T-cell (primary cell): ENCODE measurements around the gene NFIA. TPM values are rescaled to one million over a fixed set of nuclear protein-coding genes. Genes with fewer than 3 reads are reported as not detected.

ENCODE experiments used
- ATAC-seq, 4 experiments: fragments of 200-7000 bp in 3 of 4; fragments of 150-1000 bp in 1 of 4; cut with Tn5 transposase; replicated peaks in 1 of 4; 1 replicate in 3 of 4; 2 replicates in 1 of 4; pipeline ENCODE4 v1.10.0; 2021; ENCODE audit warnings: moderate library complexity in 3 of 4, mild to moderate bottlenecking in 2 of 4, moderate number of reproducible peaks in 1 of 4
- CTCF ChIA-PET, 2 donors: fragments of 300-600 bp; sonication (Branson Sonifier 250); formaldehyde crosslinking; loops; one replicate each; lab custom pipeline; 2022; ENCODE audit warnings: antibody characterized with exemption in 2 of 2; lab: Charles Lee
- POLR2A ChIA-PET, 2 donors: fragments of 300-600 bp; sonication (Branson Sonifier 250); formaldehyde crosslinking; loops; one replicate each; lab custom pipeline; 2022; ENCODE audit warnings: antibody characterized with exemption in 2 of 2; lab: Charles Lee
- DNase-seq, 35 experiments: peaks; one replicate each; pipeline versions ENCODE4 v3.0.0 to v3.0.0-alpha.2; 2013 to 2023
- H3K27ac ChIP-seq: one replicate; pipeline ENCODE4 v1.5.1; 2013; ENCODE audit warnings: low read length
- H3K27me3 ChIP-seq, 2 experiments: replicated peaks in 1 of 2; 1 replicate in 1 of 2; 2 replicates in 1 of 2; pipeline versions ENCODE4 v1.6.1 to v1.7.0; 2013; ENCODE audit warnings: low read length in 1 of 2, mixed read lengths in 1 of 2; ENCODE audit not compliant: control insufficient read depth in 2 of 2, insufficient read depth in 2 of 2; ENCODE audit errors: extremely low read depth in 1 of 2
- H3K36me3 ChIP-seq, 2 donors: 1 replicate in 1 of 2; 2 replicates in 1 of 2; pipeline versions ENCODE4 v1.6.1 to v1.7.0; 2013; ENCODE audit warnings: low read length in 1 of 2; ENCODE audit not compliant: control insufficient read depth in 2 of 2, insufficient read depth in 1 of 2; ENCODE audit errors: extremely low read depth in 1 of 2
- H3K4me1 ChIP-seq, 2 experiments: 1 replicate in 1 of 2; 2 replicates in 1 of 2; pipeline versions ENCODE4 v1.6.1 to v1.7.0; 2013; ENCODE audit warnings: low read length in 2 of 2, mixed read lengths in 1 of 2; ENCODE audit not compliant: insufficient read depth in 2 of 2, control insufficient read depth in 1 of 2; ENCODE audit errors: extremely low read depth in 1 of 2
- H3K4me3 ChIP-seq, 2 donors: 1 replicate in 1 of 2; 2 replicates in 1 of 2; pipeline versions ENCODE4 v1.5.1 to v1.7.0; 2013; ENCODE audit warnings: mild to moderate bottlenecking in 2 of 2, low read length in 1 of 2, moderate library complexity in 1 of 2; ENCODE audit not compliant: control insufficient read depth in 1 of 2; ENCODE audit errors: extremely low read depth in 1 of 2
- H3K9me3 ChIP-seq: 2 replicates; pipeline ENCODE4 v1.7.0; 2013
- H3K27ac Mint-ChIP-seq, 2 donors: one replicate each; pipeline ENCODE4 v1.8.0; 2020 to 2021; ENCODE audit warnings: mild to moderate bottlenecking in 2 of 2, mixed read lengths in 2 of 2
- H3K27me3 Mint-ChIP-seq, 2 donors: one replicate each; pipeline ENCODE4 v1.8.0; 2021 to 2022; ENCODE audit warnings: mixed read lengths in 2 of 2
- H3K36me3 Mint-ChIP-seq: one replicate; pipeline ENCODE4 v1.8.0; 2021; ENCODE audit warnings: mixed read lengths
- H3K4me1 Mint-ChIP-seq, 3 donors: one replicate each; pipeline ENCODE4 v1.8.0; 2020 to 2022; ENCODE audit warnings: mixed read lengths in 3 of 3, mild to moderate bottlenecking in 1 of 3
- H3K4me3 Mint-ChIP-seq, 3 donors: one replicate each; pipeline ENCODE4 v1.8.0; 2020 to 2022; ENCODE audit warnings: mild to moderate bottlenecking in 3 of 3, mixed read lengths in 3 of 3, moderate library complexity in 3 of 3
- H3K9me3 Mint-ChIP-seq, 3 donors: one replicate each; pipeline ENCODE4 v1.8.0; 2020 to 2022; ENCODE audit warnings: mixed read lengths in 3 of 3
- WGBS: methylation state at CpG from one replicate; pipeline ENCODE4 v1.1.5; 2013; ENCODE audit warnings: missing lambda C conversion rate; ENCODE audit not compliant: insufficient coverage; 5-methylcytosine and 5-hydroxymethylcytosine counted together
- total RNA-seq, 35 experiments: library from RNA in 6 of 35; stranded (reverse) in 6 of 35; fragments of 120-200 nt in 1 of 35; gene quantifications; one replicate each; pipeline versions ENCODE4 v1.2.1 to v1.2.4 and lab custom pipeline; 2013 to 2026

NFIA gene
- total RNA-seq, 5 donors from 2014 or later (not counting 1 experiment from before 2014, with no cell fraction given): 5.1 to 10.1 (median 7.1) TPM

DNA sequence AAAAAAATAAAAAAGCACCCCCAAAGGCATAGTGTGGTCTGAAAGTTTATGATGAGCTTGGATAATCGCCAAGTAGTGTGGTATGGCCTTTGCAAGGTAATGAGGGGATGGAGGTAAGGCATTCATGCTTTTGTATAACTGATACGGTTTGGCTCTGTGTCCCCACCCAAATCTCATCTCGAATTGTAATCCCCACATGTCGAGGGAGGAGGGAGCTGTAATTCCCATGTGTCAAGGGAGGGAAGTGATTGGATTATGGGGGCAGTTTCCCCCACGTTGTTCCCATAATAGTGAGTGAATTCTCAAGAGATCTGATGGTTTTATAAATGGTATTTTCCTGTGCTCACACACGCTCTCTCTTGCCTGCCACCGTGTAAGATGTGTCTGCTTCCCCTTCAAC, 215.5 kb downstream of the NFIA start:
- ChIA-PET CTCF (interaction anchor here in 1 of 2 donors (0.9 kb wide), 1 partner anchor 248 kb away, joined by 3 read pairs; no protein-coding TSS in a partner anchor), POLR2A (no interaction called here)
- no peak overlapping the region for H3K4me3 ChIP-seq
- Mint-ChIP-seq H3K9me3 (peaks cover 0 to 10% (median 2%) of the 10 kb centered on the region in 3 donors), H3K4me3 (no peak overlapping the region), H3K36me3 (no peaks in the 10 kb centered on the region), H3K27me3 (peaks cover 0 to 7% of the 10 kb centered on the region in 2 donors), H3K27ac (no peak overlapping the region), H3K4me1 (peaks cover 0 to 11% (median 3%) of the 10 kb centered on the region in 3 donors)
- H3K4me1 ChIP-seq: no peaks in the 10 kb centered on the region
- H3K36me3 ChIP-seq: no peaks in the 10 kb centered on the region
- H3K27ac ChIP-seq: no peak overlapping the region
- DNase-seq (no peak), ATAC-seq (no peak)
- no CpG with 5 or more reads among the region's 7 CpGs for WGBS
- no peaks in the 10 kb centered on the region for H3K27me3 ChIP-seq
- H3K9me3 ChIP-seq: no peaks in the 10 kb centered on the region

DNA sequence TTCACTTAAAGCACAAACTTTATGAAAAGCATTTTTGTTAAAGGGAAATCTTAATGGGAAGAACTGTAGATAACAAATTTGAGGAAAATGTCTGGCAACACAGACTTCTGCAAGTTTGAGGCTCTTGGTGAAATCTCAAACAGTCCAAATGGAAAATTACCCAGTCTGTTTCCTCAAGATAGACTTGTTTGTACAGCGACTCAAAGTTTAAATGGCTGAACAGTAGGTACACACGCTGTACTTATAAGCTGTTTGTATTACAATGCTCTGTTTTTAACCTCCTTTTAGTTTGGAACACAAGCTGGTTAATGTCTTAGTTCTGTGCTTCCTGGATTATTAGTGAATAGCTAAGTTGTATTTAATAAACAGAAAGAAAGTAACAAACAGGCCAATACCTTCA, 217.1 kb downstream of the NFIA start:
- ChIA-PET POLR2A (no interaction called here), CTCF (no interaction called here)
- H3K27me3 ChIP-seq: no peaks in the 10 kb centered on the region
- Mint-ChIP-seq H3K27ac (no peak overlapping the region), H3K4me1 (peaks cover 0 to 11% (median 3%) of the 10 kb centered on the region in 3 donors), H3K4me3 (no peak overlapping the region), H3K27me3 (peaks cover 0 to 7% of the 10 kb centered on the region in 2 donors), H3K9me3 (peaks cover 0 to 10% (median 2%) of the 10 kb centered on the region in 3 donors), H3K36me3 (no peaks in the 10 kb centered on the region)
- no peaks in the 10 kb centered on the region for H3K9me3 ChIP-seq
- no peak for DNase-seq
- ATAC-seq: no peak
- 60% methylated on average over 1 of the region's 2 CpGs for WGBS
- H3K36me3 ChIP-seq: no peaks in the 10 kb centered on the region
- H3K4me3 ChIP-seq: no peak overlapping the region
- H3K4me1 ChIP-seq: no peaks in the 10 kb centered on the region
- no peak overlapping the region for H3K27ac ChIP-seq

DNA sequence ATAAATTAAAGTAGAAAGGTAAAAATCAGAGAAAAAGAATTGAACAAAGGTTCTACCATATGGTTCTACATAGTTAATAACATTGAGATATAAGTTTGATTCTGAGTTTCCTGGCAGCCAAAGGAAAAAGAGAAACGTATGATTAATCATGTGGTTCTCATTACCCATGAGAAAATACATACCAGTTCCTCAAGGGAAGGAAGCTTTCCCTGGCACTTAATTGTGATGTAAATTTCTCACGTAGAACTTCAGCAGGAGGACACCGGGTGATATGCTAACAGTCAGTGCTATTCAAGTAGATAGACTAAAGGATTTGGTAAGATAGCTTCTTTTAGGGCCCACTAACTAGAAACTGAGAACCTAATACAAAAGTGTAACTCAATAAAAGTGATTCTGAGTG, 218.5 kb downstream of the NFIA start:
- POLR2A ChIA-PET: no interaction called here
- H3K27me3 Mint-ChIP-seq: no peaks in the 10 kb centered on the region
- peaks cover 0 to 10% (median 2%) of the 10 kb centered on the region in 3 donors for H3K9me3 Mint-ChIP-seq
- H3K27ac Mint-ChIP-seq: no peak overlapping the region
- ATAC-seq (no peak), DNase-seq (no peak)
- H3K36me3 ChIP-seq: no peaks in the 10 kb centered on the region
- no peak overlapping the region for H3K4me3 Mint-ChIP-seq
- WGBS: no CpG with 5 or more reads among the region's 3 CpGs
- H3K4me3 ChIP-seq: no peak overlapping the region
- H3K36me3 Mint-ChIP-seq: no peaks in the 10 kb centered on the region
- CTCF ChIA-PET: no interaction called here
- H3K27ac ChIP-seq: no peak overlapping the region
- H3K9me3 ChIP-seq: no peaks in the 10 kb centered on the region
- peaks cover 0 to 11% (median 3%) of the 10 kb centered on the region in 3 donors for H3K4me1 Mint-ChIP-seq
- no peaks in the 10 kb centered on the region for H3K4me1 ChIP-seq
- no peaks in the 10 kb centered on the region for H3K27me3 ChIP-seq

GRCh38 chr1:61301824-61302657, 219.7 kb downstream of the NFIA start:
- ChIA-PET POLR2A (interaction anchor here in 1 of 2 donors (0.8 kb wide), 1 partner anchor 9 kb away, joined by 3 read pairs; no protein-coding TSS in a partner anchor), CTCF (no interaction called here)
- no peak for DNase-seq
- Mint-ChIP-seq H3K27ac (no peak overlapping the region), H3K9me3 (peaks cover 0 to 10% (median 2%) of the 10 kb centered on the region in 3 donors), H3K4me1 (peaks cover 0 to 11% (median 3%) of the 10 kb centered on the region in 3 donors), H3K4me3 (no peak overlapping the region), H3K27me3 (no peaks in the 10 kb centered on the region), H3K36me3 (no peaks in the 10 kb centered on the region)
- no CpG with 5 or more reads among the region's 4 CpGs for WGBS
- Histone ChIP-seq H3K9me3 (no peaks in the 10 kb centered on the region), H3K4me3 (no peak overlapping the region), H3K27ac (no peak overlapping the region), H3K4me1 (no peaks in the 10 kb centered on the region), H3K27me3 (no peaks in the 10 kb centered on the region), H3K36me3 (no peaks in the 10 kb centered on the region)
- no peak for ATAC-seq

DNA sequence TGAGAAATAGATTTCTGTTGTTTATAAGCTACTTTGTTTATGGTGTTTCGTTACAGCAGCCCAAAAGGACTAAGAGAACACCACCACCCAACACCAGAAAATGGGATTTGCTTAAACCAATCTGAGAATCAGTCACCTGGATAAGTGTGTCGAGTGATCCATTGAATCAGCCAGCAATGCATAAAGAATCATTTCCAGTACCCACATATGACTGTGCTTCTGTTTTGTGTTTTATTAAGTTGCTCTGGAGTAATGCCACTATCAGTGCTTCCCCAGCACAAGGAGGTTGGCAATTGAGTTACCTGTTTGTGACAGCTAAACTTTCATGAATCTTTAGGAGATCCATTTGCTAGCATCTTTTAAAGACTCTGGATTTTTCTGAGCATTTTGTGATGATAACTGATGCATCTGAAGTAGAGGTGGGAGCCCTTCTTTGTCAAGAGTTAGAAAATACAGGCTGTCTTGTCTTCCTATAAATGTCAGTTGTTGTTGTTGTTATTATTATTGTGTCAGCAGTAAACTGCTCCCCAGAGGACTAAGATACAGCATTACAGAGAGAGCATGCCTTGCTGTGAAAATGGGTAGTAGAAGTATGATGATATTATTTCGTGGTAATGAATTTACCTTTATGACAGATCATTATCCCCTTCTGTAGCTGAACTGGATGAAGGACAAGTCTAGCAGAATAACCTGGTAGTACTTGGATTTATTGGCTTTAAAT, 225.2 kb downstream of the NFIA start:
- H3K27ac Mint-ChIP-seq: no peak overlapping the region
- H3K27ac ChIP-seq: no peak overlapping the region
- ChIA-PET CTCF (no interaction called here), POLR2A (no interaction called here)
- H3K9me3 ChIP-seq: no peaks in the 10 kb centered on the region
- H3K4me3 Mint-ChIP-seq: no peak overlapping the region
- DNase-seq (no peak), ATAC-seq (no peak)
- H3K27me3 Mint-ChIP-seq: no peaks in the 10 kb centered on the region
- no peaks in the 10 kb centered on the region for H3K36me3 ChIP-seq
- no peaks in the 10 kb centered on the region for H3K4me1 ChIP-seq
- H3K4me3 ChIP-seq: no peak overlapping the region
- no CpG with 5 or more reads among the region's 3 CpGs for WGBS
- H3K36me3 Mint-ChIP-seq: no peaks in the 10 kb centered on the region
- no peaks in the 10 kb centered on the region for H3K27me3 ChIP-seq
- H3K4me1 Mint-ChIP-seq: no peaks in the 10 kb centered on the region
- H3K9me3 Mint-ChIP-seq: no peaks in the 10 kb centered on the region

GRCh38 chr1:61310057-61310456, 227.7 kb downstream of the NFIA start:
- CTCF ChIA-PET: no interaction called here
- no peaks in the 10 kb centered on the region for H3K4me1 Mint-ChIP-seq
- POLR2A ChIA-PET: no interaction called here
- H3K9me3 ChIP-seq: no peaks in the 10 kb centered on the region
- H3K27ac Mint-ChIP-seq: no peak overlapping the region
- H3K9me3 Mint-ChIP-seq: no peaks in the 10 kb centered on the region
- H3K27ac ChIP-seq: no peak overlapping the region
- no peaks in the 10 kb centered on the region for H3K27me3 ChIP-seq
- 100% methylated on average over 1 of the region's 3 CpGs for WGBS
- no peak overlapping the region for H3K4me3 Mint-ChIP-seq
- no peaks in the 10 kb centered on the region for H3K36me3 Mint-ChIP-seq
- H3K27me3 Mint-ChIP-seq: no peaks in the 10 kb centered on the region
- no peak overlapping the region for H3K4me3 ChIP-seq
- no peak for ATAC-seq
- no peaks in the 10 kb centered on the region for H3K4me1 ChIP-seq
- DNase-seq: no peak
- no peaks in the 10 kb centered on the region for H3K36me3 ChIP-seq
